Subcutaneous abdominal adipose tissue (tissue), 5 donors: ENCODE measurements around the gene NBAS.
"Not testable (repeated sequence)": the region's sequence is repeated elsewhere in the genome, so short reads cannot be mapped to it uniquely, and the experiment has no call there.

Source experiments
- H3K27ac ChIP-seq: one replicate; pipeline ENCODE4 v1.7.0; 2013; ENCODE audit warnings: low read depth, mild to moderate bottlenecking, inconsistent platforms, low read length, moderate library complexity
- H3K27me3 ChIP-seq, 5 donors: one replicate each; pipeline ENCODE4 v1.7.0; 2013; ENCODE audit warnings: low read length in 5 of 5, inconsistent platforms in 1 of 5; ENCODE audit not compliant: control insufficient read depth in 5 of 5, insufficient read depth in 4 of 5
- H3K36me3 ChIP-seq, 5 donors: one replicate each; pipeline ENCODE4 v1.7.0; 2013; ENCODE audit warnings: low read length in 5 of 5; ENCODE audit not compliant: control insufficient read depth in 5 of 5, insufficient read depth in 5 of 5
- H3K4me1 ChIP-seq, 5 donors: one replicate each; pipeline ENCODE4 v1.7.0; 2013; ENCODE audit warnings: low read length in 5 of 5, mild to moderate bottlenecking in 3 of 5, moderate library complexity in 1 of 5; ENCODE audit not compliant: control insufficient read depth in 5 of 5, insufficient read depth in 5 of 5
- H3K4me3 ChIP-seq, 5 donors: one replicate each; pipeline ENCODE4 v1.7.0; 2013; ENCODE audit warnings: low read length in 5 of 5, low read depth in 1 of 5
- H3K9ac ChIP-seq, 5 donors: one replicate each; pipeline ENCODE4 v1.7.0; 2013; ENCODE audit warnings: low read length in 5 of 5, mild to moderate bottlenecking in 4 of 5, moderate library complexity in 3 of 5
- H3K9me3 ChIP-seq, 5 donors: one replicate each; pipeline ENCODE4 v1.7.0; 2013; ENCODE audit warnings: low read length in 5 of 5; ENCODE audit not compliant: control insufficient read depth in 5 of 5
- donor health status: healthy.
- donor health status: healthy.
- donor health status: healthy.
- donor health status: healthy.
- donor health status: healthy.

NBAS gene

DNA sequence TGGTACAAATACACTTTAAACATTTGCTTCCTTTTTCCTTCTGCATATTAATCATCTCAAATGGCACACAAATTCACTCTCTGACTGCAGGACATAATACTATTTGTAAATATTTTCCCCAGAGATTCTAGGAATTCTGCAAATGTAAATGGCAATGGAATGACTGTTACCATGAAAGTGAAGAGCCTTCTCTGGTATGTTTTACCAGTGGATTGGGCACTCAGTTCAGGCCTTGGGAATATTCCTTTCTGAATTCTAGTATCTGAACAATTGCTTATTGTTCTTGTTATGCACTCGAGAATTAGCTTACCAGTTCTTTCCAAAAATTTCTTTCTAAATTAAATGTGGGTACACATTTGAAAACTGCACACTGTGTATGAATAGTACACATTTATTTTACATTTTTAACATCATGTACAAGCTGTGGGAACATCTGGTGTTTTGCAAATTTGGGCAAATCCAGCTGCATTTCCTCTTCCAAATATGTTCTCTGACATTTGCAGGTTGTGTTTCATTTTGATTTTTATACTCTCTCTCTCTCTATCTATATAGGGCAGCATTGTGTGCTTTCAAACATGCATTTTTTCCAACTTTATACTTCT lies 289.1 kb downstream of the NBAS start:
- Histone ChIP-seq H3K4me1 (no peaks in the 10 kb centered on the region), H3K27ac (no peak overlapping the region), H3K9ac (no peak overlapping the region), H3K4me3 (no peak overlapping the region), H3K27me3 (no peaks in the 10 kb centered on the region), H3K36me3 (peaks cover 18 to 28% (median 26%) of the 10 kb centered on the region in 5 donors), H3K9me3 (no peaks in the 10 kb centered on the region)

DNA sequence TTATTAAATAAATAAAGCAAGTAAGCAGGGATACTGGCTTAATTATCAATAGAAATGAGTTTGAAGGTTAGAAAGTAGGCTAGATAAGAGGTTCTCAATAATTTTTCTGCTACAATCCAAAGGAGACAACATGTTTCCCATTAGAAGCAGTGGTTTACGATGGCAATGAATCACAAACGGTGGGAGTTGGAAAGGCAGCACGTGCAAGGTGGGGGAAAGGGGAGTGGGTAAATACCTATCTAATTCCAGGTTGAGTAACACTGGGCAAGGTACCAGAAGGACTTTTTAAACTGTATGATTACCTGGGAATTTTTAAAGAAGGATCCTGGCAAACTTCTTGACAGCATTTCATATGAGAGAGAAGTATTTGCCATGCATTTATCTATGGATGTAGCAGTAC lies 289.9 kb downstream of the NBAS start:
- Histone ChIP-seq H3K9ac (no peak overlapping the region), H3K4me1 (no peaks in the 10 kb centered on the region), H3K36me3 (peaks cover 12 to 26% (median 21%) of the 10 kb centered on the region in 5 donors), H3K9me3 (no peaks in the 10 kb centered on the region), H3K27me3 (no peaks in the 10 kb centered on the region), H3K4me3 (no peak overlapping the region), H3K27ac (no peak overlapping the region)

DNA sequence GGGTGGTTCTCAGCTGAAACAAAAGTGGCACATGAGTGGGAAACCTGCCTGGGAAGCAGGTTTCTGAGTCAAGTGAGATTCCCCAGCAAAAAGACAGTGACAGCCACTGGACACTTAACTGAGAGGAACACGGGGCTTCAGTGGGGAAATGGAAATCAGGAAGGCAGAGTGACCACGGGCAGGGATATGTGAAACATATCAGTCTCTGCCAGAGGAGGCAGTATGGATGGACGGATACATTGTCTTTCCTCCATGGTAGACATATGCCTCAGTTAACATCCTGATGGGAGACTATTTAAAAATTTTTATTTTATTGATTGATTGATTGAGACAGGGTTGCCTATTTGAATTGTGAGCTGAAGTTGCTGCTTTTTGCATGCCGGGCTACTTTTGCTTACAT lies 292.1 kb downstream of the NBAS start:
- no peaks in the 10 kb centered on the region for H3K27me3 ChIP-seq
- peaks cover 6 to 18% (median 7%) of the 10 kb centered on the region in 5 donors for H3K36me3 ChIP-seq
- H3K27ac ChIP-seq: no peak overlapping the region
- H3K4me3 ChIP-seq: no peak overlapping the region
- no peak overlapping the region for H3K9ac ChIP-seq
- no peaks in the 10 kb centered on the region for H3K9me3 ChIP-seq
- H3K4me1 ChIP-seq: no peaks in the 10 kb centered on the region

DNA sequence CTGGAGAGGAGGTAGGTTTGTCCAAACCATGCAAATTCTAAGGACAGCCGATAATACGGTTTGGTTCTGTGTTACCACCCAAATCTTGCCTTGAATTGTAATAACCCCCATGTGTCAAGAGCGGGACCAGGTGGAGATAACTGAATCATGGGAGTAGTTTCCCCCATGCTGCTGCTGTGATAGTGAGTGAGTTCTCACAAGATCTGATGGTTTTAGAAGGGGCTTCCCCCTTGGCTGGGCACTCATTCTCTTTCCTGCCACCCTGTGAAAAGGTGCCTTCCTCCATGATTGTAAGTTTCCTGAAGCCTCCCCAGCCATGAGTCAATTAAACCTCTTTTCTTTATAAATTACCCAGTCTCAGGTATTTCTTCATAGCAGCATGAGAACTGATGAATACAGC lies 295.2 kb downstream of the NBAS start:
- H3K27ac ChIP-seq: no peak overlapping the region
- no peaks in the 10 kb centered on the region for H3K4me1 ChIP-seq
- H3K4me3 ChIP-seq: no peak overlapping the region
- peaks cover 9 to 12% (median 11%) of the 10 kb centered on the region in 5 donors for H3K36me3 ChIP-seq
- H3K9ac ChIP-seq: no peak overlapping the region
- no peaks in the 10 kb centered on the region for H3K27me3 ChIP-seq
- no peaks in the 10 kb centered on the region for H3K9me3 ChIP-seq

DNA sequence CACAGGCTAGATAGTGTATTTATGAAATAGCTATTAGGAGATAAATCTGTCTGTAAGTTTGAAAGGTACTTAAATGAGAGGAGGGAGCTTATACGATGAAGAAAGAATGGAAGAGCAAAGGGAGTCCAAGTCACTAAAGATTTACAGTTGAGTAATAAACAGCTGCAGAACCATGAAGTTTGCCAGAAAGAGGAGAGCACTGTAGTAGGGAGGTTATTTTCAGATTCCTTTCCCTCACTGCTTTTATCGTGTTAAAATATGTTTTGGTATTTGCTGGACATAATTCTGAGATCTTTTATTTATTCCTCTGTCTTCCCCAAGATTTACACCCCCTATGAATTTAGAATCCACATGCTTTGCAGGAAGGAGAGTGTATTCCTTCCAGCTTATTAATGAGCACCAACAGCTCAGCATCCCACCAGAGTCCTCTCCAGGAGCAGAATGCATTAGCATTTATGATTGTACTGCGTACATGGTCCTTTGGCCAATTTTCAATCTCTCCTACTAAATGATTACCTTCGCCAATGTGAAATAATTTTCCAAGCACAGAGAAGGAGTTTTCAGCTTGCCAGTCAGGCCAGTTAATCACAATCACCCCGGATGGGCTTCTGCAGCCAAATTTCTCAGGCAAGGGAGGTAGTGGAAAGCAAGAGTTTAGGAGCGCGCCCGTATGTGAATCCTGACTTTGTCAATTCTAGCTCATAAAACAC lies 297.0 kb downstream of the NBAS start:
- H3K9me3 ChIP-seq: peaks cover 0 to 7% (median 1%) of the 10 kb centered on the region in 5 donors
- H3K9ac ChIP-seq: no peak overlapping the region
- H3K36me3 ChIP-seq: peaks cover 9 to 20% (median 12%) of the 10 kb centered on the region in 5 donors
- H3K4me1 ChIP-seq: no peaks in the 10 kb centered on the region
- H3K27ac ChIP-seq: no peak overlapping the region
- no peaks in the 10 kb centered on the region for H3K27me3 ChIP-seq
- no peak overlapping the region for H3K4me3 ChIP-seq

DNA sequence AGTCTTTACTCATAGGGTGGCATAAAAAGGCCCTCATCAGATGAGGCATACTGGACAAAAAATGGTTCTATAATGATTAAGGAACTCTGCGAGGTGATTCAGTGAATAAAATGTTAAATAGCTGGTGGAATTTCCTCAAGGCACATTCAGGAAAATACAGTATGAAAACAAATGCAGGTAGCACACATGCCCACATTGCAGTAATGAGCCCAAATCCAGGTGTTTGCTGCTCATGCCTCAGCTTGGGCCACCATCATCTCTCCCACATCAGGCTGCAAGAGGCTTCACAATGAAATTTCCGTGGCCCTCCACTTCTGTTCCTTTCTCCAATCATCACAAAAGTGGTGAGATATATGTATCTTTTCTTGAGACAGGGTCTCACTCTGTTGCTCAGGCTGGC lies 298.3 kb downstream of the NBAS start:
- Histone ChIP-seq H3K9me3 (peaks cover 0 to 8% (median 5%) of the 10 kb centered on the region in 5 donors), H3K9ac (no peak overlapping the region), H3K27me3 (no peaks in the 10 kb centered on the region), H3K27ac (no peak overlapping the region), H3K36me3 (peaks cover 6 to 19% (median 9%) of the 10 kb centered on the region in 5 donors), H3K4me1 (no peaks in the 10 kb centered on the region), H3K4me3 (no peak overlapping the region)

DNA sequence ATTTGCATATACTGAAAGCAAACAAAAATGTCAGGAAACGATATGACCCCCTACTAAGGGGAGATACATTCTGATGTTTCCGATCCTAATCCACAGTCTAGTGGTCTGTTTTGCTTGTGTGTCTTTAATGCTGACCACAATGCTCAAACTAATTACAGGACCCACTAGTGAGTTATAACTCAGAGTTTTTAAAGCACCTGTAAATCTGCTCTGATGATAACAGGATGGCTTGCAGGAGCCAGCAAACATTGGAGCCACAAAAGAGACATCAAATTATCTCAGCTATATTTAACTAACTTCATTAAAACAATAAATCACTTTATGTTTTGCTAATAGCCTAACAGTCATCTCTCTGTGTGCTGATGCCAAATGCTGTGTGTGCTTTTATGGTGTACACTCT lies 300.3 kb downstream of the NBAS start:
- Histone ChIP-seq H3K4me3 (no peak overlapping the region), H3K4me1 (no peaks in the 10 kb centered on the region), H3K9me3 (peaks cover 0 to 8% (median 5%) of the 10 kb centered on the region in 5 donors), H3K27me3 (no peaks in the 10 kb centered on the region), H3K9ac (no peak overlapping the region), H3K27ac (no peak overlapping the region), H3K36me3 (peaks cover 6 to 16% (median 9%) of the 10 kb centered on the region in 5 donors)

DNA sequence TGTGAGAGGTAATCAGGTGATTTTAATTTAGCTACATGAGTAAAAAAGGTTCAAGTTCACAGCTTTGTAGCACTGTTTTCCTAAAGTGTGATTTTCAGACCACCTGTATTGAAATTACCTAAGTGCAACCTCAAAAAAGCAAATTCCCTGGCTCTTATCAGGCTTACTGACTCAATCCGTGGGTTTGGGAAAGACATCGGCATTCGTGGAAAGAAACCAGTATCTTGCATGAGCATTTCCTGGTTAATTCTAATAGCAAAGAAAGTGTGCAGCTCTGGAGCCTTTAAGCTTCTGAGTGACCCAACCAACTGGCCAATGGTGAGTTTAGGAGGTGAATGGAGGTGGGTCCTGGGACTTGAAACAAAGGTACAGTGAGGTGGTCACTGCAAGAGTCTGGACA lies 300.9 kb downstream of the NBAS start:
- H3K9ac ChIP-seq: no peak overlapping the region
- no peak overlapping the region for H3K27ac ChIP-seq
- no peaks in the 10 kb centered on the region for H3K4me1 ChIP-seq
- peaks cover 0 to 8% (median 5%) of the 10 kb centered on the region in 5 donors for H3K9me3 ChIP-seq
- H3K4me3 ChIP-seq: no peak overlapping the region
- H3K36me3 ChIP-seq: peaks cover 5 to 16% (median 9%) of the 10 kb centered on the region in 5 donors
- no peaks in the 10 kb centered on the region for H3K27me3 ChIP-seq

DNA sequence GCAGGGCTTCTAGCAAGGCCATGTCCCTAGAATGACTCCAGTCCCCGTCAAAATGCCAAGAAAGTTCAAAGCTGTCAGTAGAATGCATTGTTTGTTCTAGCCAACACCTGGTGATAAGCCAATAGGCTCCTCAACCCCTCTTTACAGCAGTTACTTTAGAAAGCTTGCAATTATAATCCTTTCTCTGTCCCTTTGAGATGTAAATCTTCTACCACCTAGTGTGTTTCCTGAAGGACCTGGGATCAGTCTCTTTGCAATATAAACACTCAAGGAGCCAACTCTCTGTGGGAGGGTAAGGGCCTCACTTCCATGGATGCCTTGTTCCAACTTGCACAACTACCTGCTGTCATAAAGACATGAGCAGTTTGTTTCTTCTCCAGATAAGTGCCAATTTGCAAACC lies 301.8 kb downstream of the NBAS start:
- Histone ChIP-seq H3K36me3 (peaks cover 3 to 14% (median 6%) of the 10 kb centered on the region in 5 donors), H3K9ac (no peak overlapping the region), H3K27me3 (no peaks in the 10 kb centered on the region), H3K4me1 (no peaks in the 10 kb centered on the region), H3K9me3 (peaks cover 0 to 8% (median 5%) of the 10 kb centered on the region in 5 donors), H3K27ac (no peak overlapping the region), H3K4me3 (no peak overlapping the region)

DNA sequence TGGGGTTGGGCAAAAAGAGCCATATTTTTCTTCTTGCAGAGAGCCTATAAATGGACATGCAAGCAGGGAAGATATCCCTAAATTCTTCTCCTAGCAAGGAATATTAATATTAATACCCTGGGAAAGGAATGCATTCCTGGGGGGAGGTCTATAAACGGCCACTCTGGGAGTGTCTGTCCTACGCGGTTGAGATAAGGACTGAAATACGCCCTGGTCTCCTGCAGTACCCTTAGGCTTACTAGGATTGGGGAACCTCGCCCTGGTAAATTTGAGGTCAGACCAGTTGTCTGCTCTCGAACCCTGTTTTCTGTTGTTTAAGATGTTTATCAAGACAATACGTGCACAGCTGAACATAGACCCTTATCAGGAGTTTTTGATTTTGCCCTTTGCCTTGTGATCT lies 302.7 kb downstream of the NBAS start:
- H3K27ac ChIP-seq, H3K9me3 ChIP-seq, H3K27me3 ChIP-seq, H3K4me1 ChIP-seq, H3K9ac ChIP-seq, H3K4me3 ChIP-seq: not testable (repeated sequence)
- peaks cover 3 to 14% (median 6%) of the 10 kb centered on the region in 5 donors for H3K36me3 ChIP-seq
